Measurements from ENCODE around the gene SLX9.

DNA sequence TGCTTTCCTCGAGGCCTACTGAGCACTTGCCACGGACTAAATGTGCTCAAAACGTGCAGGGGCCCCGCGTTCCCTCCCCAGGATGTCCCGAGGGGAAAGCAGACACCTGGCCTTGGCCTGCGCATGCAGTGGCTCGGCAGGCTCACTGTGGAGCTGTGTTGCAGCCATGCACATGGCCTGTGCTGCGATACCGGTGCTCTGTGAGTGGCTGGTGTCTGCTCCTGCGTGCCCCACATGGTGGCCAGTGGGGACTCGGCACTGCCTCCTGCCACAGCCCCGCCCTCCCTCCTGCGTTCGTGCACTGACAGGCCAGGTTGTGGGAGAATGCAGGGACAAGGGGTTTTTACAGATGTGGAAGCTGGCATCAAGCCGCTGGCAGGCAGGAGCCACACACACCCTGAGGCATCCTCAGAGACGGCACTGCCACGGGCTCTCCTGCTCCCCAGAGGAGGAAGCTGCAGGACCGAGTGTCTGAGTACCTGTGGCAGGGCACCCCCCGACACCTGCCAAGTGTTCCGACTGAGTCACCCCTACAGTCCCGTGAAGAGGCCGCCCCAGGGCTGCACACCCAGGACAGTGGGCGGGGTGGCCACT is 49.4 kb upstream of the SLX9 start:
- TF ChIP-seq, protein P1, sequence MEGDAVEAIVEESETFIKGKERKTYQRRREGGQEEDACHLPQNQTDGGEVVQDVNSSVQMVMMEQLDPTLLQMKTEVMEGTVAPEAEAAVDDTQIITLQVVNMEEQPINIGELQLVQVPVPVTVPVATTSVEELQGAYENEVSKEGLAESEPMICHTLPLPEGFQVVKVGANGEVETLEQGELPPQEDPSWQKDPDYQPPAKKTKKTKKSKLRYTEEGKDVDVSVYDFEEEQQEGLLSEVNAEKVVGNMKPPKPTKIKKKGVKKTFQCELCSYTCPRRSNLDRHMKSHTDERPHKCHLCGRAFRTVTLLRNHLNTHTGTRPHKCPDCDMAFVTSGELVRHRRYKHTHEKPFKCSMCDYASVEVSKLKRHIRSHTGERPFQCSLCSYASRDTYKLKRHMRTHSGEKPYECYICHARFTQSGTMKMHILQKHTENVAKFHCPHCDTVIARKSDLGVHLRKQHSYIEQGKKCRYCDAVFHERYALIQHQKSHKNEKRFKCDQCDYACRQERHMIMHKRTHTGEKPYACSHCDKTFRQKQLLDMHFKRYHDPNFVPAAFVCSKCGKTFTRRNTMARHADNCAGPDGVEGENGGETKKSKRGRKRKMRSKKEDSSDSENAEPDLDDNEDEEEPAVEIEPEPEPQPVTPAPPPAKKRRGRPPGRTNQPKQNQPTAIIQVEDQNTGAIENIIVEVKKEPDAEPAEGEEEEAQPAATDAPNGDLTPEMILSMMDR (IDR thresholded peaks at IDR 0.05; ENCODE audit: poor library complexity, severe bottlenecking) = no peak
- TF ChIP-seq TAF1 (IDR thresholded peaks at IDR 0.05; ENCODE audit: low read depth) = no peak
- TF ChIP-seq, protein P2, sequence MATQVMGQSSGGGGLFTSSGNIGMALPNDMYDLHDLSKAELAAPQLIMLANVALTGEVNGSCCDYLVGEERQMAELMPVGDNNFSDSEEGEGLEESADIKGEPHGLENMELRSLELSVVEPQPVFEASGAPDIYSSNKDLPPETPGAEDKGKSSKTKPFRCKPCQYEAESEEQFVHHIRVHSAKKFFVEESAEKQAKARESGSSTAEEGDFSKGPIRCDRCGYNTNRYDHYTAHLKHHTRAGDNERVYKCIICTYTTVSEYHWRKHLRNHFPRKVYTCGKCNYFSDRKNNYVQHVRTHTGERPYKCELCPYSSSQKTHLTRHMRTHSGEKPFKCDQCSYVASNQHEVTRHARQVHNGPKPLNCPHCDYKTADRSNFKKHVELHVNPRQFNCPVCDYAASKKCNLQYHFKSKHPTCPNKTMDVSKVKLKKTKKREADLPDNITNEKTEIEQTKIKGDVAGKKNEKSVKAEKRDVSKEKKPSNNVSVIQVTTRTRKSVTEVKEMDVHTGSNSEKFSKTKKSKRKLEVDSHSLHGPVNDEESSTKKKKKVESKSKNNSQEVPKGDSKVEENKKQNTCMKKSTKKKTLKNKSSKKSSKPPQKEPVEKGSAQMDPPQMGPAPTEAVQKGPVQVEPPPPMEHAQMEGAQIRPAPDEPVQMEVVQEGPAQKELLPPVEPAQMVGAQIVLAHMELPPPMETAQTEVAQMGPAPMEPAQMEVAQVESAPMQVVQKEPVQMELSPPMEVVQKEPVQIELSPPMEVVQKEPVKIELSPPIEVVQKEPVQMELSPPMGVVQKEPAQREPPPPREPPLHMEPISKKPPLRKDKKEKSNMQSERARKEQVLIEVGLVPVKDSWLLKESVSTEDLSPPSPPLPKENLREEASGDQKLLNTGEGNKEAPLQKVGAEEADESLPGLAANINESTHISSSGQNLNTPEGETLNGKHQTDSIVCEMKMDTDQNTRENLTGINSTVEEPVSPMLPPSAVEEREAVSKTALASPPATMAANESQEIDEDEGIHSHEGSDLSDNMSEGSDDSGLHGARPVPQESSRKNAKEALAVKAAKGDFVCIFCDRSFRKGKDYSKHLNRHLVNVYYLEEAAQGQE (IDR thresholded peaks at IDR 0.05; ENCODE audit: borderline replicate concordance) = no peak
- TF ChIP-seq POLR2AphosphoS5 (IDR thresholded peaks at IDR 0.05) = no peak
- no peak for TF ChIP-seq EZH2 (IDR thresholded peaks at IDR 0.05; ENCODE audit: borderline replicate concordance, insufficient read depth, low read length, poor library complexity, severe bottlenecking)
- no peak for TF ChIP-seq SMC3 (conservative IDR thresholded peaks at IDR 0.05; ENCODE audit: poor library complexity)
